SK-N-MC (cell line): ENCODE data around the gene RNF144A.

Experiments used
- FOXP2 ChIP-seq: optimal IDR thresholded peaks from 2 replicates; pipeline ENCODE3; 2011; ENCODE audit warnings: mild to moderate bottlenecking, moderate library complexity; ENCODE audit not compliant: insufficient read depth; ENCODE audit errors: extremely low read length, control extremely low read depth
- POLR2AphosphoS5 ChIP-seq: IDR thresholded peaks from 2 replicates; pipeline ENCODE4 v1.6.1; 2012; ENCODE audit warnings: mild to moderate bottlenecking, low read depth, low read length, borderline replicate concordance

GRCh38 chr2:6948677-6949351 is 31.6 kb downstream of the RNF144A start:
- no peak for TF ChIP-seq POLR2AphosphoS5
- no peak for TF ChIP-seq FOXP2
